HepG2 (cell line): ENCODE measurements around the gene MXRA8. TPM values are rescaled to one million over a fixed set of nuclear protein-coding genes. Genes with fewer than 3 reads are reported as not detected.
A peak's percentile ranks its signal among the peaks of the same experiment; 100 is the strongest.

Source experiments
- AGO2 ChIP-seq: fragments of 200-400 bp; formaldehyde crosslinking; optimal IDR thresholded peaks from 2 replicates; pipeline ENCODE3; 2017; ENCODE audit warnings: mild to moderate bottlenecking, low read depth, low read length, moderate library complexity
- CENPT ChIP-seq: sonication (generic); formaldehyde crosslinking; IDR thresholded peaks from 2 replicates; pipeline ENCODE4 v1.8.0; 2022; ENCODE audit warnings: low read depth, mild to moderate bottlenecking, moderate library complexity, missing genetic modification reagents
- ETV5 ChIP-seq: IDR thresholded peaks from 2 replicates; pipeline ENCODE4 v1.6.1; 2018; ENCODE audit warnings: missing biosample characterization, missing genetic modification reagents, inconsistent platforms, borderline replicate concordance
- HMG20A ChIP-seq: IDR thresholded peaks from 2 replicates; pipeline ENCODE4 v1.6.1; 2016; ENCODE audit warnings: borderline replicate concordance
- KDM5B ChIP-seq: sonication (generic); formaldehyde crosslinking; IDR thresholded peaks from 2 replicates; pipeline ENCODE4 v1.4.0; 2020; ENCODE audit warnings: missing genetic modification reagents, mild to moderate bottlenecking, borderline replicate concordance
- MIER3 ChIP-seq: IDR thresholded peaks from 2 replicates; pipeline ENCODE4 v1.6.1; 2016; ENCODE audit warnings: missing compliant biosample characterization, borderline replicate concordance
- MYNN ChIP-seq: sonication (generic); formaldehyde crosslinking; IDR thresholded peaks from 2 replicates; pipeline ENCODE4 v1.4.0; 2020; ENCODE audit warnings: mild to moderate bottlenecking, low read depth, missing genetic modification reagents
- NCOR1 ChIP-seq: fragments of 200-600 bp; sonication (generic); IDR thresholded peaks from 2 replicates; pipeline ENCODE4 v1.7.0; 2017; ENCODE audit warnings: antibody characterized with exemption, low read length, borderline replicate concordance
- RAD21 ChIP-seq: fragments of 450-650 bp; formaldehyde crosslinking; IDR thresholded peaks from 2 replicates; pipeline ENCODE4 v1.5.0; 2020; ENCODE audit warnings: mild to moderate bottlenecking
- SAFB2 ChIP-seq: sonication (generic); formaldehyde crosslinking; IDR thresholded peaks from 2 replicates; pipeline ENCODE4 v1.5.1; 2020; ENCODE audit warnings: missing genetic modification reagents, low read depth, mild to moderate bottlenecking, borderline replicate concordance
- ZNF501 ChIP-seq: sonication (generic); formaldehyde crosslinking; IDR thresholded peaks from 2 replicates; pipeline ENCODE4 v1.5.1; 2020; ENCODE audit warnings: mild to moderate bottlenecking, moderate library complexity, missing genetic modification reagents
- ZNF598 ChIP-seq: sonication (generic); formaldehyde crosslinking; IDR thresholded peaks from 2 replicates; pipeline ENCODE4 v1.5.1; 2020; ENCODE audit warnings: mild to moderate bottlenecking, missing genetic modification reagents, borderline replicate concordance
- ZNF660 ChIP-seq: sonication (generic); formaldehyde crosslinking; IDR thresholded peaks from 2 replicates; pipeline ENCODE4 v1.5.1; 2020; ENCODE audit warnings: mild to moderate bottlenecking, low read depth, missing genetic modification reagents, borderline replicate concordance
- ZNF703 ChIP-seq: sonication (generic); formaldehyde crosslinking; IDR thresholded peaks from 2 replicates; pipeline ENCODE4 v1.5.1; 2020; ENCODE audit warnings: missing genetic modification reagents, mild to moderate bottlenecking, moderate library complexity, borderline replicate concordance
- ZNF713 ChIP-seq: sonication (generic); formaldehyde crosslinking; IDR thresholded peaks from 2 replicates; pipeline ENCODE4 v1.4.0; 2020; ENCODE audit warnings: mild to moderate bottlenecking, missing genetic modification reagents
- ZNF816 ChIP-seq: sonication (generic); formaldehyde crosslinking; IDR thresholded peaks from 2 replicates; pipeline ENCODE4 v1.8.0; 2022; ENCODE audit warnings: missing genetic modification reagents, mild to moderate bottlenecking, borderline replicate concordance
- polyA plus RNA-seq, 8 experiments: library from polyadenylated mRNA; depleted of rRNA in 3 of 8; stranded (reverse) in 7 of 8; unstranded in 1 of 8; fragments of >200 nt; fragmentation: Illumina TruSeq in 4 of 8; extraction: Trizol in 4 of 8; gene quantifications; 2 replicates each; pipeline versions ENCODE4 v1.2.1 to v1.2.3, GENCODE V29; 2011 to 2016; ENCODE audit warnings: low read depth in 4 of 8, missing spikeins in 1 of 8, mixed read lengths in 1 of 8; ENCODE audit not compliant: insufficient read depth in 1 of 8
- total RNA-seq, 5 experiments: library from RNA; depleted of rRNA; stranded (reverse); fragments of >200 nt; fragmentation: Illumina TruSeq; extraction: Trizol; gene quantifications; 2 replicates each; pipeline ENCODE4 v1.2.3, GENCODE V29; 2016; ENCODE audit warnings: low read depth in 1 of 5
- TF ChIP-seq, protein P1 (sequence below): sonication (generic); formaldehyde crosslinking; IDR thresholded peaks from 2 replicates; pipeline ENCODE4 v1.5.1; 2020; ENCODE audit warnings: missing genetic modification reagents, mild to moderate bottlenecking, borderline replicate concordance
- TF ChIP-seq, protein P2 (sequence below): sonication (generic); formaldehyde crosslinking; IDR thresholded peaks from 2 replicates; pipeline ENCODE4 v1.4.0; 2020; ENCODE audit warnings: missing genetic modification reagents, mild to moderate bottlenecking, borderline replicate concordance
- TF ChIP-seq, protein P3 (sequence below): sonication (generic); formaldehyde crosslinking; IDR thresholded peaks from 2 replicates; pipeline ENCODE4; 2020; ENCODE audit warnings: missing genetic modification reagents, mild to moderate bottlenecking, borderline replicate concordance
- TF ChIP-seq, protein P4 (sequence below): sonication (generic); formaldehyde crosslinking; IDR thresholded peaks from 2 replicates; pipeline ENCODE4 v1.8.1; 2023; ENCODE audit warnings: missing genetic modification reagents, inconsistent platforms, borderline replicate concordance

MXRA8 gene
- total and polyA plus RNA-seq, 2 of the 13 experiments (the other 11 are each of a cell fraction or from before 2014, with no cell fraction given) = 19.8 to 44.8 TPM

DNA sequence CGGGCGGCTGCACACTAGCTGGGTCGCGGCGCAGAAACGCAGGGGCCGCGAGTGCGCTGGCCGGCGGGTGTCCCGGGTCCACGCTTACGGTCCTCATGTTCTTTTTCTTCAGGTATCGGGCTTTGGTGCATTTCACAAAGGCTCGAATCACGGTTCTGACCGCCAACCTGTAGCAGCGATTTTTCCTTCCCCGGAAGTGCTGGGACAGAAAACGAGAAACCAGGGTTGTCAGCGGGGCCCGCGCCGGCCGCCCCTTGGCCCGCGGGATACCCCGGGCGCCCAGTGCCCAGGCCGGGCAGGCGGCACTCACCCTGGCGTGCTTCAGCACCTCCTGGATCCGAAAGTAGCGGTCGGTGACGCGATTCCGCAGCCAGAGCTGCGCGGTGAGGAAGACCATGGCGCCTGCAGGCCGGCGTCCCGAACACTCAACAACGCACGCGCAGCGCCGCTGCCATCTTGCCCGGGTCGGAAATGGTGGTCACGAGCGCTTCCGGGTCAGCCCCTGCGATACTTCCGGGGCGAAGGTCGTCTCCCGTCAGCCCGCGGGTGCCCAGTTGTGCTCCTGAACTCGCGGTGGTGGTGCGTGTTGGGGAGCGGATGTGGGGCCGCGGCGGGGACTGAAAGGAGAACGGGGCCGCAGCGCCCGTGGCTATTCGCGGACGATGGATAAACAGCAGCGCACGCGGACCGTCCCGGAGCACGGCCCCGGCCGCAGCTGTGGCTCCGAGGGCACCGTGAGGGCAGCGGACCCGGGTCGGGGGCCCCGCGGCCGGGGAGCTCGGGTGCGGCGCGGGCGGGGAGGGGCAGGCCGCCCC is 48.7 kb upstream of the MXRA8 start, which contains the start of gene MRPL20 (continued):
- TF ChIP-seq, protein P1, sequence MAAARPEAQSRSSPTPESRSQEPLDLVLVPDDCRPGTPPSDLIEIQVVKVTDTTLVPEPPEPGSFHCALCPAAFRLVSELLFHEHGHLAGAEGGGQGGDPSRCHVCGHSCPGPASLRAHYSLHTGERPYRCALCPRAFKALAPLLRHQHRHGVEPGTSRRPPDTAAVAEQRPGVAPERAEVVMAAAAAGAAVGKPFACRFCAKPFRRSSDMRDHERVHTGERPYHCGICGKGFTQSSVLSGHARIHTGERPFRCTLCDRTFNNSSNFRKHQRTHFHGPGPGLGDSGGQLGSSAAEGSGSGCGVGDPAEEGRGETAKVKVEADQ (CRISPR knock-in tag) = peak; percentile 83
- TF ChIP-seq, protein P2, sequence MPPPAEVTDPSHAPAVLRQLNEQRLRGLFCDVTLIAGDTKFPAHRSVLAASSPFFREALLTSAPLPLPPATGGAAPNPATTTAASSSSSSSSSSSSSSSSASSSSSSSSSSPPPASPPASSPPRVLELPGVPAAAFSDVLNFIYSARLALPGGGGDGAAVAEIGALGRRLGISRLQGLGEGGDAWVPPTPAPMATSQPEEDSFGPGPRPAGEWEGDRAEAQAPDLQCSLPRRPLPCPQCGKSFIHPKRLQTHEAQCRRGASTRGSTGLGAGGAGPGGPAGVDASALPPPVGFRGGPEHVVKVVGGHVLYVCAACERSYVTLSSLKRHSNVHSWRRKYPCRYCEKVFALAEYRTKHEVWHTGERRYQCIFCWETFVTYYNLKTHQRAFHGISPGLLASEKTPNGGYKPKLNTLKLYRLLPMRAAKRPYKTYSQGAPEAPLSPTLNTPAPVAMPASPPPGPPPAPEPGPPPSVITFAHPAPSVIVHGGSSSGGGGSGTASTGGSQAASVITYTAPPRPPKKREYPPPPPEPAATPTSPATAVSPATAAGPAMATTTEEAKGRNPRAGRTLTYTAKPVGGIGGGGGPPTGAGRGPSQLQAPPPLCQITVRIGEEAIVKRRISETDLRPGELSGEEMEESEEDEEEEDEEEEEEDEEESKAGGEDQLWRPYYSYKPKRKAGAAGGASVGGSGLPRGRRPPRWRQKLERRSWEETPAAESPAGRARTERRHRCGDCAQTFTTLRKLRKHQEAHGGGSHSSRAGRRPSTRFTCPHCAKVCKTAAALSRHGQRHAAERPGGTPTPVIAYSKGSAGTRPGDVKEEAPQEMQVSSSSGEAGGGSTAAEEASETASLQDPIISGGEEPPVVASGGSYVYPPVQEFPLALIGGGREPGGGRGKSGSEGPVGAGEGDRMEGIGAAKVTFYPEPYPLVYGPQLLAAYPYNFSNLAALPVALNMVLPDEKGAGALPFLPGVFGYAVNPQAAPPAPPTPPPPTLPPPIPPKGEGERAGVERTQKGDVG = no peak; the same call in 1 of the 2 replicates
- peak; percentile 75; the same call in 1 of the 2 replicates for TF ChIP-seq ZNF501 (CRISPR knock-in tag)
- peak; percentile 90 for TF ChIP-seq ETV5 (CRISPR knock-in tag)
- TF ChIP-seq NCOR1 = peak; percentile 77
- TF ChIP-seq AGO2 = peak; percentile 91
- TF ChIP-seq, protein P3, sequence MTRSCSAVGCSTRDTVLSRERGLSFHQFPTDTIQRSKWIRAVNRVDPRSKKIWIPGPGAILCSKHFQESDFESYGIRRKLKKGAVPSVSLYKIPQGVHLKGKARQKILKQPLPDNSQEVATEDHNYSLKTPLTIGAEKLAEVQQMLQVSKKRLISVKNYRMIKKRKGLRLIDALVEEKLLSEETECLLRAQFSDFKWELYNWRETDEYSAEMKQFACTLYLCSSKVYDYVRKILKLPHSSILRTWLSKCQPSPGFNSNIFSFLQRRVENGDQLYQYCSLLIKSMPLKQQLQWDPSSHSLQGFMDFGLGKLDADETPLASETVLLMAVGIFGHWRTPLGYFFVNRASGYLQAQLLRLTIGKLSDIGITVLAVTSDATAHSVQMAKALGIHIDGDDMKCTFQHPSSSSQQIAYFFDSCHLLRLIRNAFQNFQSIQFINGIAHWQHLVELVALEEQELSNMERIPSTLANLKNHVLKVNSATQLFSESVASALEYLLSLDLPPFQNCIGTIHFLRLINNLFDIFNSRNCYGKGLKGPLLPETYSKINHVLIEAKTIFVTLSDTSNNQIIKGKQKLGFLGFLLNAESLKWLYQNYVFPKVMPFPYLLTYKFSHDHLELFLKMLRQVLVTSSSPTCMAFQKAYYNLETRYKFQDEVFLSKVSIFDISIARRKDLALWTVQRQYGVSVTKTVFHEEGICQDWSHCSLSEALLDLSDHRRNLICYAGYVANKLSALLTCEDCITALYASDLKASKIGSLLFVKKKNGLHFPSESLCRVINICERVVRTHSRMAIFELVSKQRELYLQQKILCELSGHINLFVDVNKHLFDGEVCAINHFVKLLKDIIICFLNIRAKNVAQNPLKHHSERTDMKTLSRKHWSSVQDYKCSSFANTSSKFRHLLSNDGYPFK (CRISPR knock-in tag) = peak; percentile 93; the same call in 1 of the 2 replicates
- no peak for TF ChIP-seq ZNF660 (CRISPR knock-in tag)
- TF ChIP-seq MYNN (CRISPR knock-in tag) = peak; percentile 38; the same call in 1 of the 2 replicates
- TF ChIP-seq CENPT = peak; percentile 36; the same call in 1 of the 2 replicates
- TF ChIP-seq MIER3 (CRISPR knock-in tag) = peak; percentile 88; the same call in 1 of the 2 replicates
- TF ChIP-seq ZNF598 (CRISPR knock-in tag) = peak; percentile 93
- TF ChIP-seq RAD21 (CRISPR knock-in tag) = peak; percentile 42; the same call in 1 of the 2 replicates
- peak; percentile 56 for TF ChIP-seq KDM5B
- TF ChIP-seq ZNF703 (CRISPR knock-in tag) = no peak
- no peak for TF ChIP-seq HMG20A (CRISPR knock-in tag)
- peak; percentile 90 for TF ChIP-seq SAFB2 (CRISPR knock-in tag)
- peak; percentile 93; the same call in 1 of the 2 replicates for TF ChIP-seq ZNF816 (CRISPR knock-in tag)
- TF ChIP-seq, protein P4, sequence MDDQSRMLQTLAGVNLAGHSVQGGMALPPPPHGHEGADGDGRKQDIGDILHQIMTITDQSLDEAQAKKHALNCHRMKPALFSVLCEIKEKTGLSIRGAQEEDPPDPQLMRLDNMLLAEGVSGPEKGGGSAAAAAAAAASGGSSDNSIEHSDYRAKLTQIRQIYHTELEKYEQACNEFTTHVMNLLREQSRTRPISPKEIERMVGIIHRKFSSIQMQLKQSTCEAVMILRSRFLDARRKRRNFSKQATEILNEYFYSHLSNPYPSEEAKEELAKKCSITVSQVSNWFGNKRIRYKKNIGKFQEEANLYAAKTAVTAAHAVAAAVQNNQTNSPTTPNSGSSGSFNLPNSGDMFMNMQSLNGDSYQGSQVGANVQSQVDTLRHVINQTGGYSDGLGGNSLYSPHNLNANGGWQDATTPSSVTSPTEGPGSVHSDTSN (CRISPR knock-in tag) = no peak
- no peak for TF ChIP-seq ZNF713 (CRISPR knock-in tag)
